ENCODE results near the gene MRPS34. TPM values are rescaled to one million over a fixed set of nuclear protein-coding genes. Genes with fewer than 3 reads are reported as not detected.
A peak's percentile ranks its signal among the peaks of the same experiment; 100 is the strongest.

MRPS34 gene
- total and polyA plus RNA-seq, 9 of the 15 experiments (the other 6 are each of a cell fraction or from before 2014, with no cell fraction given): 5.2 to 334 (median 92.8) TPM

DNA sequence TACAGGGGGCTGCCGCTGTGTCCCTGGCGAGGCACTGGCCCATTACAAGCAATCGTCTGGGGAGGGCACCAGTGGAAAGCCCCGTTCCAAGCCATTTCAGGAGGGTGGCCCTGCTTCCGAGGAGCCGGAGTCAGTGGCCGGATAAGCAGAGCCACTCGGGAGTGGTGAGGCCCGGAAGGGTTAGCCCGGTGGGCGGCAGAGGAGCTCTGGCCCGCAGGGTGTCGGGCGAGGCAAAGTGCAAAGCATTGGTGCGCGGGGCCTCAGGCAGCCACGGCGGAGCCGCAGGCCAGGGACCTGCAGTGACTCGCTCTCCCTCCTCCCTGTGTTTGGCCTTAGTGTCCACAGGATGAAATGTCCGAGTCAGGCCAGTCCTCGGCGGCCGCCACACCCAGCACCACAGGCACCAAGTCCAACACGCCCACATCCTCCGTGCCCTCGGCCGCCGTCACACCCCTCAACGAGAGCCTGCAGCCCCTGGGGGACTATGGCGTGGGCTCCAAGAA, 26.2 kb downstream of the MRPS34 start:
- Histone ChIP-seq H4K20me1 (replicated peaks; ENCODE audit: control insufficient read depth, insufficient read depth, low read length) (no peaks in the 10 kb centered on the region), H3K9me1 (ENCODE audit: control insufficient read depth, insufficient read depth, low read length) (peaks cover 3% of the 10 kb centered on the region), H3K9me3 (replicated peaks; ENCODE audit: control insufficient read depth, insufficient read depth, low read depth, low read length) (no peaks in the 10 kb centered on the region), H3K27ac (ENCODE audit: extremely low read depth, low read depth, low read length) (no peak overlapping the region), H3K27me3 (ENCODE audit: control insufficient read depth in 2 of 2, insufficient read depth in 2 of 2, low read length in 2 of 2) (no peaks in the 10 kb centered on the region), H3K4me1 (replicated peaks in 1 of 2; ENCODE audit: control insufficient read depth in 2 of 2, insufficient read depth in 2 of 2, low read length in 2 of 2) (peaks cover 0 to 16% of the 10 kb centered on the region in 2 experiments; a peak in 1 of 5 replicates), H2AFZ (ENCODE audit: low read depth, low read length) (no peak overlapping the region), H3K9ac (ENCODE audit: insufficient read depth in 1 of 2, low read depth in 2 of 2, low read length in 2 of 2) (peak overlapping the region in 1 of 2 experiments; percentile 26; a peak in 1 of 4 replicates), H3K79me2 (ENCODE audit: control insufficient read depth, insufficient read depth, low read length) (no peaks in the 10 kb centered on the region), H3K36me3 (ENCODE audit: control insufficient read depth, insufficient read depth, low read length) (peaks cover 43% of the 10 kb centered on the region; the same call in 2 of the 3 replicates), H3K4me2 (ENCODE audit: insufficient read depth, low read length) (no peak overlapping the region), H3K4me3 (no peak overlapping the region)
- CTCF ChIA-PET (ENCODE audit: low intra/inter-chr PET ratio): no interaction called here
- intact Hi-C loops (cut with micrococcal nuclease) (no loop called here), in situ Hi-C loops (cut with MboI) (no loop called here)
- no TSS peak for BruUV-seq (replicated peaks)
- TF ChIP-seq ZNF830 (CRISPR knock-in tag; IDR thresholded peaks at IDR 0.05) (no peak), POLR2G (IDR thresholded peaks at IDR 0.05; ENCODE audit: low read depth, low read length) (0 out of 2 replicates have a peak, but pooled peaks have one; percentile 27)
- TF ChIP-seq, protein P1, sequence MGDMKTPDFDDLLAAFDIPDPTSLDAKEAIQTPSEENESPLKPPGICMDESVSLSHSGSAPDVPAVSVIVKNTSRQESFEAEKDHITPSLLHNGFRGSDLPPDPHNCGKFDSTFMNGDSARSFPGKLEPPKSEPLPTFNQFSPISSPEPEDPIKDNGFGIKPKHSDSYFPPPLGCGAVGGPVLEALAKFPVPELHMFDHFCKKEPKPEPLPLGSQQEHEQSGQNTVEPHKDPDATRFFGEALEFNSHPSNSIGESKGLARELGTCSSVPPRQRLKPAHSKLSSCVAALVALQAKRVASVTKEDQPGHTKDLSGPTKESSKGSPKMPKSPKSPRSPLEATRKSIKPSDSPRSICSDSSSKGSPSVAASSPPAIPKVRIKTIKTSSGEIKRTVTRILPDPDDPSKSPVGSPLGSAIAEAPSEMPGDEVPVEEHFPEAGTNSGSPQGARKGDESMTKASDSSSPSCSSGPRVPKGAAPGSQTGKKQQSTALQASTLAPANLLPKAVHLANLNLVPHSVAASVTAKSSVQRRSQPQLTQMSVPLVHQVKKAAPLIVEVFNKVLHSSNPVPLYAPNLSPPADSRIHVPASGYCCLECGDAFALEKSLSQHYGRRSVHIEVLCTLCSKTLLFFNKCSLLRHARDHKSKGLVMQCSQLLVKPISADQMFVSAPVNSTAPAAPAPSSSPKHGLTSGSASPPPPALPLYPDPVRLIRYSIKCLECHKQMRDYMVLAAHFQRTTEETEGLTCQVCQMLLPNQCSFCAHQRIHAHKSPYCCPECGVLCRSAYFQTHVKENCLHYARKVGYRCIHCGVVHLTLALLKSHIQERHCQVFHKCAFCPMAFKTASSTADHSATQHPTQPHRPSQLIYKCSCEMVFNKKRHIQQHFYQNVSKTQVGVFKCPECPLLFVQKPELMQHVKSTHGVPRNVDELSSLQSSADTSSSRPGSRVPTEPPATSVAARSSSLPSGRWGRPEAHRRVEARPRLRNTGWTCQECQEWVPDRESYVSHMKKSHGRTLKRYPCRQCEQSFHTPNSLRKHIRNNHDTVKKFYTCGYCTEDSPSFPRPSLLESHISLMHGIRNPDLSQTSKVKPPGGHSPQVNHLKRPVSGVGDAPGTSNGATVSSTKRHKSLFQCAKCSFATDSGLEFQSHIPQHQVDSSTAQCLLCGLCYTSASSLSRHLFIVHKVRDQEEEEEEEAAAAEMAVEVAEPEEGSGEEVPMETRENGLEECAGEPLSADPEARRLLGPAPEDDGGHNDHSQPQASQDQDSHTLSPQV (IDR thresholded peaks at IDR 0.05): no peak
- DNase-seq (ENCODE audit: extremely low read depth in 1 of 4, low spot score in 3 of 4) (no peak), FAIRE-seq (no peak), ATAC-seq (no peak)
- WGBS (ENCODE audit: insufficient coverage, low coverage, missing lambda C conversion rate): 87% methylated on average over 20 of the region's 31 CpGs
- POLR2A ChIA-PET: interaction anchor here (0.6 to 1.2 kb wide), 3 partner anchors 16 to 38 kb away, joined by 3 to 4 read pairs (median 3); no protein-coding TSS in a partner anchor
